GM20431 (cell line): ENCODE results near the gene ZNF469.

Experiments used
- in situ Hi-C: fragments of 300-500 bp; cut with MseI, MboI; formaldehyde crosslinking; loops from one replicate; pipeline ENCODE4 v1.15.0; 2020; ENCODE audit warnings: low sequenced_read_pairs; ENCODE audit not compliant: unreplicated experiment

The ZNF469 gene

GRCh38 chr16:88404769-88405168 is 22.0 kb downstream of the ZNF469 start:
- in situ Hi-C loops = loop anchor here (25.0 kb wide), 1 partner anchor 217 kb away; no protein-coding TSS in a partner anchor

GRCh38 chr16:88405216-88406060 is 22.7 kb downstream of the ZNF469 start:
- in situ Hi-C loops = loop anchor here (25.0 kb wide), 1 partner anchor 218 kb away; no protein-coding TSS in a partner anchor

GRCh38 chr16:88406096-88407041 is 23.6 kb downstream of the ZNF469 start:
- in situ Hi-C loops = loop anchor here (25.0 kb wide), 1 partner anchor 219 kb away; no protein-coding TSS in a partner anchor

- in situ Hi-C loops = loop anchor here (25.0 kb wide), 1 partner anchor 220 kb away; no protein-coding TSS in a partner anchor
These were observed 24.3 kb downstream of the ZNF469 start for GRCh38 chr16:88407042-88407420.

- in situ Hi-C loops = loop anchor here (25.0 kb wide), 1 partner anchor 221 kb away; no protein-coding TSS in a partner anchor
These were observed 25.0 kb downstream of the ZNF469 start for GRCh38 chr16:88407807-88408206.

GRCh38 chr16:88408561-88409142 is 25.9 kb downstream of the ZNF469 start:
- in situ Hi-C loops = loop anchor here (25.0 kb wide), 1 partner anchor 221 kb away; no protein-coding TSS in a partner anchor

GRCh38 chr16:88409296-88410065 is 26.7 kb downstream of the ZNF469 start:
- in situ Hi-C loops = loop anchor here (25.0 kb wide), 1 partner anchor 222 kb away; no protein-coding TSS in a partner anchor

GRCh38 chr16:88410297-88410968 is 27.7 kb downstream of the ZNF469 start:
- in situ Hi-C loops = loop anchor here (25.0 kb wide), 1 partner anchor 223 kb away; no protein-coding TSS in a partner anchor

- in situ Hi-C loops = loop anchor here (25.0 kb wide), 1 partner anchor 225 kb away; no protein-coding TSS in a partner anchor
These were observed 29.3 kb downstream of the ZNF469 start for GRCh38 chr16:88411951-88412576.

GRCh38 chr16:88412766-88413165 is 30.0 kb downstream of the ZNF469 start:
- in situ Hi-C loops = loop anchor here (25.0 kb wide), 1 partner anchor 225 kb away; no protein-coding TSS in a partner anchor

- in situ Hi-C loops = loop anchor here (25.0 kb wide), 1 partner anchor 226 kb away; no protein-coding TSS in a partner anchor
These were observed 30.5 kb downstream of the ZNF469 start for GRCh38 chr16:88413231-88413630.

- in situ Hi-C loops = loop anchor here (25.0 kb wide), 1 partner anchor 226 kb away; no protein-coding TSS in a partner anchor
These were observed 30.9 kb downstream of the ZNF469 start for GRCh38 chr16:88413631-88414030.

- in situ Hi-C loops = loop anchor here (25.0 kb wide), 1 partner anchor 227 kb away; no protein-coding TSS in a partner anchor
These were observed 32.0 kb downstream of the ZNF469 start for GRCh38 chr16:88414521-88415380.

GRCh38 chr16:88415381-88415705 is 32.6 kb downstream of the ZNF469 start:
- in situ Hi-C loops = loop anchor here (25.0 kb wide), 1 partner anchor 228 kb away; no protein-coding TSS in a partner anchor

- in situ Hi-C loops = loop anchor here (25.0 kb wide), 1 partner anchor 229 kb away; no protein-coding TSS in a partner anchor
These were observed 33.1 kb downstream of the ZNF469 start for GRCh38 chr16:88415713-88416323.

- in situ Hi-C loops = loop anchor here (25.0 kb wide), 1 partner anchor 229 kb away; no protein-coding TSS in a partner anchor
These were observed 33.9 kb downstream of the ZNF469 start for GRCh38 chr16:88416686-88417085.
